ENCODE data around the gene ZFP42.

Gene ZFP42

GRCh38 chr4:188005561-188005960 is 10.0 kb downstream of the ZFP42 start:
- DNase-seq (ENCODE audit: low read depth) = no peak
- H3K4me3 ChIP-seq (ENCODE audit: low read depth, low read length) = no peak overlapping the region
- TF ChIP-seq CTCF (conservative IDR thresholded peaks at IDR 0.05; ENCODE audit: low read depth, low read length) = no peak

- H3K4me3 ChIP-seq (ENCODE audit: low read depth, low read length) = no peak overlapping the region
- TF ChIP-seq CTCF (conservative IDR thresholded peaks at IDR 0.05; ENCODE audit: low read depth, low read length) = no peak
- no peak for DNase-seq (ENCODE audit: low read depth)
Measured at GRCh38 chr4:188006285-188006848, 10.8 kb downstream of the ZFP42 start.

- no peak overlapping the region for H3K4me3 ChIP-seq (ENCODE audit: low read depth, low read length)
- DNase-seq (ENCODE audit: low read depth) = peak; percentile 60
- no peak for TF ChIP-seq CTCF (conservative IDR thresholded peaks at IDR 0.05; ENCODE audit: low read depth, low read length)
Measured at GRCh38 chr4:188008377-188008776, 12.8 kb downstream of the ZFP42 start.

- H3K4me3 ChIP-seq (ENCODE audit: low read depth, low read length) = no peak overlapping the region
- no peak for TF ChIP-seq CTCF (conservative IDR thresholded peaks at IDR 0.05; ENCODE audit: low read depth, low read length)
- DNase-seq (ENCODE audit: low read depth) = no peak
Measured at GRCh38 chr4:188012426-188012945, 16.9 kb downstream of the ZFP42 start.

DNA sequence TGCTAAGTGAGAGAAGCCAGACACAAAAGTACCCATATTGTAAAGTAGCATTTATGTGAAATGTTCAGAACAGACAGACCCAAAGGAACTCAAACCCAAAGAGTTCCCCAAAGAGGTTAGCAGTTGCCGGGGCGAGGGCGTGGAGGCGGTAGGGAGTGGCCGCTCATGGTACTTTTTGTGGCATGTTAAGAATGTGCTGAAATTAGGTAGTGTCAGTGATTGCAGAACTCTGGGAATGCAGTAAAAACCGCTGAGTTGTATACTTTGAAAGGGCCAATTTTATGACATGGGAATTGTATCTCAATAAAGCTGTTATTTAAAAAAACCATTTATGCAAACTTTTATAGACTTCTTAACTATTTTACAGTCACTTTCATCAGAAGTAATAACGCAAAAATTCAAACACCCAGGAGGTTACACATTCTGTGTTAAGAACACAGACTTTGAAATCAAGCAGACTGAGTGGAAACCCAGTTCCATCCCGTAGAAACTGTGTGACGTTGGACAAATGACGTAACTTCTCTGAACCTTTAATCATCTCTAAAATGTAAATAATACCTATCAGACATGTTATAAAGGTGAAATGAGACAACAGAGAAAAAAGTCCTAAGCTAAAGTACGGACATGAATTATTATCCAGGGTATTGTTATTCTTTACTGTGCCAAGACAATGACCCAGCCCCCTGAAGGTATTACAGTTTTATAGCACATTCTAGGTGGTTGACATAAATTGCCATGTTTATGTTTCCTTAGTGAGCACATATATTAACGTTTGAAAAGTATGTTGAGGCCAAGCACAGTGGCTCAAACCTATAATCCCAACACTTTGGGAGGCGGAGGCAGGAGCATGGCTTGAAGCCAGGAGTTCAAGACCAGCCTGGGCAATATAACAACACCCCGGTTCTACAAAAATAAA is 19.7 kb downstream of the ZFP42 start:
- TF ChIP-seq CTCF (conservative IDR thresholded peaks at IDR 0.05; ENCODE audit: low read depth, low read length) = no peak
- no peak overlapping the region for H3K4me3 ChIP-seq (ENCODE audit: low read depth, low read length)
- DNase-seq (ENCODE audit: low read depth) = no peak

- no peak overlapping the region for H3K4me3 ChIP-seq (ENCODE audit: low read depth, low read length)
- no peak for DNase-seq (ENCODE audit: low read depth)
- TF ChIP-seq CTCF (conservative IDR thresholded peaks at IDR 0.05; ENCODE audit: low read depth, low read length) = no peak
Measured at GRCh38 chr4:188016754-188017153, 21.2 kb downstream of the ZFP42 start.

All from choroid plexus epithelial cell (primary cell).